Coronary artery (tissue), 2 donors: Measurements from ENCODE around the gene RAB23.
"Not testable (repeated sequence)": the region's sequence is repeated elsewhere in the genome, so short reads cannot be mapped to it uniquely, and the experiment has no call there.

Experiments used
- DNase-seq: peaks from one replicate; pipeline ENCODE4 v3.0.0-alpha.2; 2017; ENCODE audit warnings: low spot score
- H3K27ac ChIP-seq, 2 donors: fragments of 200-600 bp; sonication (generic); one replicate each; pipeline ENCODE4 v1.5.1; 2016 to 2019
- H3K4me3 ChIP-seq: fragments of 200-600 bp; sonication (generic); 2 replicates; pipeline ENCODE4 v1.5.1; 2016; ENCODE audit warnings: mild to moderate bottlenecking, moderate library complexity
- TF ChIP-seq, protein P1 (sequence below): fragments of 200-600 bp; sonication (generic); IDR thresholded peaks from one replicate; pipeline ENCODE4 v1.5.1; 2019; ENCODE audit warnings: antibody characterized with exemption

The RAB23 gene

DNA sequence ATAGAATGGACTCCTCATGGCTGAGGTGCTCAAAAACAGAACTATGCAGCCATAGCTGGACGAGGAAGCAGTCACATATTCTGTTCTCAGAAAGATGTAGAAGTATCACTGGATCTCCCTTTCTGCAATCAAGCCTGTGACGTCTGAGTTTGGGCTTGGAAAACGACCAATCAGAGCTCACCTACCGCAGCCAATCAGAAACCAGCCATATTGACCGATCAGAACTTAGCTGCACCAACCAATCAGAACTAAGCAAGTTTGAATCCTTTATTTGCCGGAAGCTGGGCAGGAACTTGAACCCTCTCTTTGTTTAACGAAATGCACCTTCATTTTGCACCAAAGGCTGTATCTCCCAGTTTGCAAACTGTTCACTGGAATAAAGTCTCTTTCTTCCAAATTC, 21.8 kb upstream of the RAB23 start:
- Histone ChIP-seq H3K4me3 (no peak overlapping the region), H3K27ac (no peak overlapping the region)
- TF ChIP-seq, protein P1, sequence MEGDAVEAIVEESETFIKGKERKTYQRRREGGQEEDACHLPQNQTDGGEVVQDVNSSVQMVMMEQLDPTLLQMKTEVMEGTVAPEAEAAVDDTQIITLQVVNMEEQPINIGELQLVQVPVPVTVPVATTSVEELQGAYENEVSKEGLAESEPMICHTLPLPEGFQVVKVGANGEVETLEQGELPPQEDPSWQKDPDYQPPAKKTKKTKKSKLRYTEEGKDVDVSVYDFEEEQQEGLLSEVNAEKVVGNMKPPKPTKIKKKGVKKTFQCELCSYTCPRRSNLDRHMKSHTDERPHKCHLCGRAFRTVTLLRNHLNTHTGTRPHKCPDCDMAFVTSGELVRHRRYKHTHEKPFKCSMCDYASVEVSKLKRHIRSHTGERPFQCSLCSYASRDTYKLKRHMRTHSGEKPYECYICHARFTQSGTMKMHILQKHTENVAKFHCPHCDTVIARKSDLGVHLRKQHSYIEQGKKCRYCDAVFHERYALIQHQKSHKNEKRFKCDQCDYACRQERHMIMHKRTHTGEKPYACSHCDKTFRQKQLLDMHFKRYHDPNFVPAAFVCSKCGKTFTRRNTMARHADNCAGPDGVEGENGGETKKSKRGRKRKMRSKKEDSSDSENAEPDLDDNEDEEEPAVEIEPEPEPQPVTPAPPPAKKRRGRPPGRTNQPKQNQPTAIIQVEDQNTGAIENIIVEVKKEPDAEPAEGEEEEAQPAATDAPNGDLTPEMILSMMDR = no peak
- no peak for DNase-seq

DNA sequence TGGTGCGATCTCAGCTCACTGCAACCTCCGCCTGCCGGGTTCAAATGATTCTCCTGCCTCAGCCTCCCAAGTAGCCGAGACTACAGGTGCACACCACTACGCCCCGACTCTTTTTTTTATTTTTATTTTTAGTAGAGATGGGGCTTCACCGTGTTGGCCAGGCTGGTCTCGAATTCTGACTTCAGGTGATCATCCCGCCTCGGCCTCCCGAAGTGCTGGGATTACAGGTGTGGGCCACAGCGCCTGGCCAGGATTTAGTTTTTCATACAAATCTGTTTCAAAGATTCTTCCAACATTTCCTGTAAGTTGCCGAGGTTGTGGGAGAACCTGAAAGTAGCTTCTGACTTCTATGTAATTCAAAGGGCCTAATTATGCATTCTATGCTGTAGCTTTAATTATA, 21.4 kb upstream of the RAB23 start:
- H3K27ac ChIP-seq = peak overlapping the region; percentile 31 to 79
- DNase-seq, H3K4me3 ChIP-seq: not testable (repeated sequence)

DNA sequence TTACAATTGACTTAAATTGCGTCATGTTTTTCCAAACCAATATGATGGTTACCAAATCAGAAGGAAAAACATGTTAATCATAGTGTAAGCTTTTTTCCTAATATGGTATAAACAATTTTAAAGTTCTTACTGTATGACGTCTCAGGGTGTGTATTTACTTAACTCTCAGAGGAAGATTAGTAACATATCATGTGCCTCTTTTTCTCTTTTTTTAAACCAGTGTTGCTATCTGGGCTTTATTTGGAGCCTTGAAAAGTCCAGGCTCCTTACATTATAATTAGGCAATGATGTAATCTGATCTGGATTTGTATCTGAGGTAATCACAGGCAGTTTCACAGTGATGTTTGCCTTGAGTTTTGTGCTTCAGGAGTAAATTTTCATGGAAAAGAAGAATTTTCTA, 20.4 kb upstream of the RAB23 start:
- TF ChIP-seq, protein P1 = no peak
- Histone ChIP-seq H3K27ac (peak overlapping the region; percentile 41 to 79), H3K4me3 (no peak overlapping the region)
- DNase-seq = no peak

DNA sequence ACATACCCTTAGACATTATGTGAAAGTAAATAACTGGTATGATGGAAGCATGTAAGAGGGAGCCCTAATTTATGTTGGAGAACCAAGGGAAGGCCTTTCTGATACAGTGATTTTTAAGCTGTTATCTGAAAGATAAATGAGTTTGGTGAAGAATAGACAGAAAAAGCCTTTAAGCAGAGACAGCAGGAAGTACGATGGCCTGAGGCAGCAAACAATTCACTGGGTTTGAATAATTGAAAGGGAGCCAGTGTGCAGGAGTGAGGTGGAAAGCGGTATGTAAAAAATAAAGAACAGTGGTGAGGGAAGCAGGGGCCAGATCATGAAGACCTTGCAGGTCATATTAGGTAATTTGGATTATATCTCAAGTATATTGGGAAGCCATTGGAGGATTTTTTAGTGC, 4.1 kb upstream of the RAB23 start:
- no peak overlapping the region for H3K4me3 ChIP-seq
- H3K27ac ChIP-seq = no peak overlapping the region
- TF ChIP-seq, protein P1 = no peak
- no peak for DNase-seq

DNA sequence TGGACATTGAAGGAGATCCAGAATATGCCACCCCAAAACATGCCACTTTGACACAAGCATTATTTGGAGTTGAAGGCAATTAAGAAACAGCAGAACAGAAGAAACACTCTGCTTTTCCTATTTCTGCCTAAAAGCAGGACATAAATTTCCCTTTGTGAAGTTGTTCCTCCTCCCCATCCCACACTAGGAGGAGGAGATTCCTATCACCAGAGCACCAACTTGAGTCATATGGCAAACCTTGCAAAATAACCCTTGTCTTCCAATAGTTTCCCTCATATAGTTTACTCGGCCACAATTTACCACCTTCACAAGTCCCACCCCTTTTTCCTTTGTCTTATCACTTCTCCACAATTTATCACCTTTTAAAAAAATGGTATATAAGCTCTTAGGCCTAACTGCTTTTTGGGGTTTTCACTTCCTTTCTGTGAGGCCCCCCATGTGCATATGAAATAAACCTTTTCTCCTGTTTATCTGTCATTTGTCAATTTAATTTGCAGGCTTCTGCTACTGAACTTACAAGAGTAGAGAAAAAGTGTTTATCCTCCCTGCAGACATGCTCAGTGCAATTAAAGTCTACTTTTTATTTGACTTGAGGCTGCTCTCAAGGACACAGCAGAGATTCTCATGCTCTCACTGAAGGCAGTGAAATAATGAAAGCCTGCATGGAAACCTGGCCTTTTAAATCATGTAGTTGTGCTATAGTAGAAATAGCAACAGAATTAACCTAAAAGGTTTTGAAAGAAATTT, 2.8 kb upstream of the RAB23 start:
- no peak overlapping the region for H3K4me3 ChIP-seq
- no peak for DNase-seq
- H3K27ac ChIP-seq = no peak overlapping the region
- TF ChIP-seq, protein P1 = no peak

DNA sequence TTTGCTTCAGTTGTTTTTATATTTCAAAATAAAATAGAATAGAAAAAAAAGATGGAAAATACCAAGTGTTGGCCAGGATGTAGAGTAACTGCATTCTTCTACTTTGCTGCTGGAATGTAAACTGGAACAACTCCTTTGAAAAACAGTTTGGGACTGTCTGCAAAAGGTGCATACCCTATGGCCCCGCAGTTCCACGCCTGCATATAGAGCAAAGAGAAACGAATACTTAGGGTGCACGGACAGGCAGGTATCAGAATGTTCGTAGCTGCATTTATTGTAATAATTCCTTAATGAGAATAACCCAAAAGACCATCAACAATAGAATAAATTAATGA, 603 bp upstream of the RAB23 start:
- no peak for DNase-seq
- peak overlapping the region; percentile 90 for H3K4me3 ChIP-seq
- peak overlapping the region; percentile 94 to 95 for H3K27ac ChIP-seq
- TF ChIP-seq, protein P1 = no peak

DNA sequence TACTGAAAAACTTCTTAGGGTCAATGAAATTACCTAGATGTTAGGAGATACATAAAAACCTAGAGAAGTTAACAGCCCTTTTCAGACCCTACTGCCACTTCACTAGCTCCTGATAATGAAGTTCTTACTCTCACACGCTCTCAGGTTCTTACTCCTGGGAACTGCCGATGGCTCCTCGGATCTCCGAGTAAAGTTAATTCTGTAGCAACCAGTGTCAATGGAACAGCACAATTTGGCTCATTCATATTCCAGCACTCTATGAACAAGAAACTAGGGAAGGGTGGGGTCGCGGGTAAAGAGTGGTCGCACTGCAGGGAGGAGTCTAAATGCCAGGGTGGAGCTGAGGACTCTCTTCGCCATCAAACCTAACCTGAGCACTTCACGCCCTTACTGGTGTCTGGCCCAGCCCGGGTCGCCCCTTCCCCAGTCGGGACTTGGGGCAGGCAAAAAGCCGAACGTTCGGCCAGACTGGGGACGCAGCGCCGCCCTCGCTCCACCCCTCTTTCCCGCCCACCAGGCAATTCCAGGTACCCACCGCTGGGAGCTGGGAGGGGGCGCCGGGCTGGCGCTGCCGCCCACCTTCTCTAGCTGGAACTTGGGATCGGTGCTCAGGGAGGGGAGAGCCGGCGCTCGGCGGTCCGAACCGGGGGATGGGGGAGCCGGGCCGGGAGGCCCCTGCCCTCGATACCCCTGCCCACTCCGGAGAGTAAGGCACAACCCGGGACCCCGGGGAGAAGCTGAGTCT, 744 bp downstream of the RAB23 start:
- TF ChIP-seq, protein P1 = peak; percentile 26
- DNase-seq = peak; percentile 79
- Histone ChIP-seq H3K4me3 (peak overlapping the region; percentile 90), H3K27ac (peak overlapping the region; percentile 94 to 95)
